ENCODE measurements around the gene PATZ1.

Gene PATZ1

DNA sequence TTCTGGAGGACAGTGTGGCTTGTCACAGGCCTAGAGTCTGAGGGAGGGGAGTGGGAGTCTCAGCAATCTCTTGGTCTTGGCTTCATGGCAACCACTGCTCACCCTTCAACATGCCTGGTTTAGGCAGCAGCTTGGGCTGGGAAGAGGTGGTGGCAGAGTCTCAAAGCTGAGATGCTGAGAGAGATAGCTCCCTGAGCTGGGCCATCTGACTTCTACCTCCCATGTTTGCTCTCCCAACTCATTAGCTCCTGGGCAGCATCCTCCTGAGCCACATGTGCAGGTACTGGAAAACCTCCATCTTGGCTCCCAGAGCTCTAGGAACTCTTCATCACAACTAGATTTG, 66.8 kb downstream of the PATZ1 start:
- no peak for DNase-seq

DNA sequence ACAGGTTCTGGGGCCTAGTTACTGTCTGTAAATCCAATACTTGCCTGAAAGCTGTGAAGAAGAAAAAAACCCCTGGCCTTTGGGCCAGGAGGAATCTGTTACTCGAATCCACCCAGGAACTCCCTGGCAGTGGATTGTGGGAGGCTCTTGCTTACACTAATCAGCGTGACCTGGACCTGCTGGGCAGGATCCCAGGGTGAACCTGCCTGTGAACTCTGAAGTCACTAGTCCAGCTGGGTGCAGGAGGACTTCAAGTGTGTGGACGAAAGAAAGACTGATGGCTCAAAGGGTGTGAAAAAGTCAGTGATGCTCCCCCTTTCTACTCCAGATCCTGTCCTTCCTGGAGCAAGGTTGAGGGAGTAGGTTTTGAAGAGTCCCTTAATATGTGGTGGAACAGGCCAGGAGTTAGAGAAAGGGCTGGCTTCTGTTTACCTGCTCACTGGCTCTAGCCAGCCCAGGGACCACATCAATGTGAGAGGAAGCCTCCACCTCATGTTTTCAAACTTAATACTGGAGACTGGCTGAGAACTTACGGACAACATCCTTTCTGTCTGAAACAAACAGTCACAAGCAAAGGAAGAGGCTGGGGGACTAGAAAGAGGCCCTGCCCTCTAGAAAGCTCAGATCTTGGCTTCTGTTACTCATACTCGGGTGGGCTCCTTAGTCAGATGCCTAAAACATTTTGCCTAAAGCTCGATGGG, 67.4 kb downstream of the PATZ1 start:
- DNase-seq: no peak

DNA sequence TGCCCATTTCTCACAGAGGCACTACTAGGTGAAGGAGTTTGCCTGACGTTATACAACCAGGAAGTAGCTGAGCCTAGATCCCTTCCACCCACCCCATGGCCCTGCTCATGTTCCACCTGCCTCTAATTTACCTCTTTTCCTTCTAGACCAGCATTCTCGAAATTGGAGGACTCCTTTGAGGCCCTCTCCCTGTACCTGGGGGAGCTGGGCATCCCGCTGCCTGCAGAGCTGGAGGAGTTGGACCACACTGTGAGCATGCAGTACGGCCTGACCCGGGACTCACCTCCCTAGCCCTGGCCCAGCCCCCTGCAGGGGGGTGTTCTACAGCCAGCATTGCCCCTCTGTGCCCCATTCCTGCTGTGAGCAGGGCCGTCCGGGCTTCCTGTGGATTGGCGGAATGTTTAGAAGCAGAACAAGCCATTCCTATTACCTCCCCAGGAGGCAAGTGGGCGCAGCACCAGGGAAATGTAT, 68.0 kb downstream of the PATZ1 start:
- no peak for DNase-seq

DNA sequence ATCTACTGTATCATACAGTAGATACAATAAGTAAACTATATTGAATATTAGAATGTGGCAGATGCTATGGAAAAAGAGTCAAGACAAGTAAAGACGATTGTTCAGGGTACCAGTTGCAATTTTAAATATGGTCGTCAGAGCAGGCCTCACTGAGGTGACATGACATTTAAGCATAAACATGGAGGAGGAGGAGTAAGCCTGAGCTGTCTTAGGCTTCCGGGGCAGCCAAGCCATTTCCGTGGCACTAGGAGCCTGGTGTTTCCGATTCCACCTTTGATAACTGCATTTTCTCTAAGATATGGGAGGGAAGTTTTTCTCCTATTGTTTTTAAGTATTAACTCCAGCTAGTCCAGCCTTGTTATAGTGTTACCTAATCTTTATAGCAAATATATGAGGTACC, 68.4 kb downstream of the PATZ1 start:
- DNase-seq: no peak

DNA sequence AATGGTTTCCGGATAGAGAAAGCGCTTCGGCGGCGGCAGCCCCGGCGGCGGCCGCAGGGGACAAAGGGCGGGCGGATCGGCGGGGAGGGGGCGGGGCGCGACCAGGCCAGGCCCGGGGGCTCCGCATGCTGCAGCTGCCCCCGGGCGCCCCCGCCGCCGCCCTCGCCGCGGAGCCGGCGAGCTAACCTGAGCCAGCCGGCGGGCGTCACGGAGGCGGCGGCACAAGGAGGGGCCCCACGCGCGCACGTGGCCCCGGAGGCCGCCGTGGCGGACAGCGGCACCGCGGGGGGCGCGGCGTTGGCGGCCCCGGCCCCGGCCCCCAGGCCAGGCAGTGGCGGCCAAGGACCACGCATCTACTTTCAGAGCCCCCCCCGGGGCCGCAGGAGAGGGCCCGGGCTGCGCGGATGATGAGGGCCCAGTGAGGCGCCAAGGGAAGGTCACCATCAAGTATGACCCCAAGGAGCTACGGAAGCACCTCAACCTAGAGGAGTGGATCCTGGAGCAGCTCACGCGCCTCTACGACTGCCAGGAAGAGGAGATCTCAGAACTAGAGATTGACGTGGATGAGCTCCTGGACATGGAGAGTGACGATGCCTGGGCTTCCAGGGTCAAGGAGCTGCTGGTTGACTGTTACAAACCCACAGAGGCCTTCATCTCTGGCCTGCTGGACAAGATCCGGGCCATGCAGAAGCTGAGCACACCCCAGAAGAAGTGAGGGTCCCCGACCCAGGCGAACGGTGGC, 69.5 kb downstream of the PATZ1 start:
- DNase-seq: no peak
